ENCODE results near the gene UBE3D.

UBE3D gene

GRCh38 chr6:82870582-82871172 lies 195.0 kb downstream of the UBE3D start:
- Histone ChIP-seq H3K36me3 (ENCODE audit: control insufficient read depth, low read length) (no peaks in the 10 kb centered on the region), H3K27ac (ENCODE audit: low read depth, low read length) (no peak overlapping the region), H3K27me3 (ENCODE audit: control insufficient read depth, low read length) (no peaks in the 10 kb centered on the region), H3K9me3 (ENCODE audit: control insufficient read depth, insufficient read depth, low read length) (no peaks in the 10 kb centered on the region), H3K4me2 (ENCODE audit: low read length) (no peak overlapping the region), H4K20me1 (ENCODE audit: control insufficient read depth, insufficient read depth, low read depth, low read length) (no peaks in the 10 kb centered on the region), H3K4me3 (ENCODE audit: low read length) (no peak overlapping the region), H3K4me1 (ENCODE audit: control insufficient read depth, low read length) (no peaks in the 10 kb centered on the region), H3F3A (ENCODE audit: control insufficient read depth, insufficient read depth) (no peaks in the 10 kb centered on the region), H3K9me2 (replicated peaks; ENCODE audit: control insufficient read depth, low read length) (no peaks in the 10 kb centered on the region), H3K79me2 (ENCODE audit: control insufficient read depth, low read length) (no peaks in the 10 kb centered on the region)
- no peak for TF ChIP-seq CTCF (IDR thresholded peaks at IDR 0.05; ENCODE audit: low read depth, low read length, poor library complexity, severe bottlenecking)
- no peak for TF ChIP-seq EZH2phosphoT487 (IDR thresholded peaks at IDR 0.05; ENCODE audit: borderline replicate concordance, low read length)

GRCh38 chr6:82869493-82869892 lies 196.1 kb downstream of the UBE3D start:
- H3K27me3 ChIP-seq (ENCODE audit: control insufficient read depth, low read length), result no peaks in the 10 kb centered on the region
- no peak overlapping the region for H3K4me2 ChIP-seq (ENCODE audit: low read length)
- H3F3A ChIP-seq (ENCODE audit: control insufficient read depth, insufficient read depth), result no peaks in the 10 kb centered on the region
- no peaks in the 10 kb centered on the region for H3K79me2 ChIP-seq (ENCODE audit: control insufficient read depth, low read length)
- H3K9me2 ChIP-seq (replicated peaks; ENCODE audit: control insufficient read depth, low read length), result no peaks in the 10 kb centered on the region
- H3K27ac ChIP-seq (ENCODE audit: low read depth, low read length), result no peak overlapping the region
- H3K36me3 ChIP-seq (ENCODE audit: control insufficient read depth, low read length), result no peaks in the 10 kb centered on the region
- TF ChIP-seq CTCF (IDR thresholded peaks at IDR 0.05; ENCODE audit: low read depth, low read length, poor library complexity, severe bottlenecking) (no peak), EZH2phosphoT487 (IDR thresholded peaks at IDR 0.05; ENCODE audit: borderline replicate concordance, low read length) (no peak)
- no peaks in the 10 kb centered on the region for H4K20me1 ChIP-seq (ENCODE audit: control insufficient read depth, insufficient read depth, low read depth, low read length)
- no peaks in the 10 kb centered on the region for H3K9me3 ChIP-seq (ENCODE audit: control insufficient read depth, insufficient read depth, low read length)
- H3K4me1 ChIP-seq (ENCODE audit: control insufficient read depth, low read length), result no peaks in the 10 kb centered on the region
- H3K4me3 ChIP-seq (ENCODE audit: low read length), result no peak overlapping the region

DNA sequence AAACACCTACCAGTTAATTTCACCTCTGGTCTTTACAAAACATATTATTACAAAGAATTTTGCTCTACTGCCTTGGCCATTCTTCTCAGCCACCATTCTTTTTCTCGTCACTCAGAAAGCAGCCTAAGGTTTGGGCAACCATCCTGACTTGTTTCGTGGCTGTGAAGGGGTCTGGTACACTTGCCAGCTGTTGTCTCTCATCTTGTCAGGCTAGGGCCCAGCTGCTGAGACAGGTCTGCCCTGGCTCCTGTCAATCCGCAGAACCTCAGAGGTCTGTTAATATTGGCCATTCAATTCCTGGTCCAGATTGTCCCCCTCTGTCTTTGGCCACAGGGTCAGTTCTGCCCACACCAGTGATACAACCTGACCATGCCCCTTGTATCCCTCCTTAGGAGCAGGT lies 197.7 kb downstream of the UBE3D start:
- no peak overlapping the region for H3K4me3 ChIP-seq (ENCODE audit: low read length)
- H3F3A ChIP-seq (ENCODE audit: control insufficient read depth, insufficient read depth), result no peaks in the 10 kb centered on the region
- H3K27me3 ChIP-seq (ENCODE audit: control insufficient read depth, low read length), result no peaks in the 10 kb centered on the region
- H3K36me3 ChIP-seq (ENCODE audit: control insufficient read depth, low read length), result no peaks in the 10 kb centered on the region
- no peaks in the 10 kb centered on the region for H3K4me1 ChIP-seq (ENCODE audit: control insufficient read depth, low read length)
- H3K9me2 ChIP-seq (replicated peaks; ENCODE audit: control insufficient read depth, low read length), result no peaks in the 10 kb centered on the region
- no peak overlapping the region for H3K4me2 ChIP-seq (ENCODE audit: low read length)
- H3K9me3 ChIP-seq (ENCODE audit: control insufficient read depth, insufficient read depth, low read length), result no peaks in the 10 kb centered on the region
- no peaks in the 10 kb centered on the region for H3K79me2 ChIP-seq (ENCODE audit: control insufficient read depth, low read length)
- no peaks in the 10 kb centered on the region for H4K20me1 ChIP-seq (ENCODE audit: control insufficient read depth, insufficient read depth, low read depth, low read length)
- no peak overlapping the region for H3K27ac ChIP-seq (ENCODE audit: low read depth, low read length)
- no peak for TF ChIP-seq EZH2phosphoT487 (IDR thresholded peaks at IDR 0.05; ENCODE audit: borderline replicate concordance, low read length)
- no peak for TF ChIP-seq CTCF (IDR thresholded peaks at IDR 0.05; ENCODE audit: low read depth, low read length, poor library complexity, severe bottlenecking)
